DOHH2 (cell line): ENCODE results near the gene NKAIN2.

Source experiments
- H3F3A ChIP-seq: fragments of 200-600 bp; sonication (generic), shearing (Covaris generic); 2 replicates; pipeline ENCODE4 v1.6.0; 2016; ENCODE audit warnings: antibody characterized with exemption, mild to moderate bottlenecking; ENCODE audit not compliant: control insufficient read depth, insufficient read depth
- H3K27ac ChIP-seq: fragments of 200-600 bp; sonication (generic); 2 replicates; pipeline ENCODE4 v1.5.1; 2014; ENCODE audit warnings: low read depth, mild to moderate bottlenecking, low read length, moderate library complexity
- H3K27me3 ChIP-seq: fragments of 200-600 bp; sonication (generic); 2 replicates; pipeline ENCODE4 v1.6.1; 2014; ENCODE audit warnings: mild to moderate bottlenecking, low read length, mixed read lengths; ENCODE audit not compliant: control insufficient read depth
- H3K36me3 ChIP-seq: fragments of 200-600 bp; sonication (generic); 2 replicates; pipeline ENCODE4 v1.6.1; 2014; ENCODE audit warnings: mild to moderate bottlenecking, low read length, moderate library complexity, mixed read lengths; ENCODE audit not compliant: control insufficient read depth
- H3K4me1 ChIP-seq: fragments of 200-600 bp; sonication (generic); 2 replicates; pipeline ENCODE4 v1.6.1; 2014; ENCODE audit warnings: mild to moderate bottlenecking, low read length, mixed read lengths; ENCODE audit not compliant: control insufficient read depth
- H3K4me2 ChIP-seq: fragments of 200-600 bp; sonication (generic); 2 replicates; pipeline ENCODE4 v1.6.0; 2014; ENCODE audit warnings: mild to moderate bottlenecking, low read length, moderate library complexity
- H3K4me3 ChIP-seq: fragments of 200-600 bp; sonication (generic); 2 replicates; pipeline ENCODE4 v1.5.1; 2014; ENCODE audit warnings: mild to moderate bottlenecking, low read length, mixed read lengths
- H3K79me2 ChIP-seq: fragments of 200-600 bp; sonication (generic); 2 replicates; pipeline ENCODE4 v1.6.1; 2014; ENCODE audit warnings: mild to moderate bottlenecking, low read length, mixed read lengths; ENCODE audit not compliant: control insufficient read depth
- H3K9me2 ChIP-seq: fragments of 200-600 bp; sonication (generic); replicated peaks from 2 replicates; pipeline ENCODE4 v1.6.1; 2014; ENCODE audit warnings: mild to moderate bottlenecking, low read length, mixed read lengths; ENCODE audit not compliant: control insufficient read depth
- H3K9me3 ChIP-seq: fragments of 200-600 bp; sonication (generic); 2 replicates; pipeline ENCODE4 v1.6.1; 2014; ENCODE audit warnings: antibody characterized with exemption, low read length, mixed read lengths; ENCODE audit not compliant: control insufficient read depth, insufficient read depth
- H4K20me1 ChIP-seq: fragments of 200-600 bp; sonication (generic); 2 replicates; pipeline ENCODE4 v1.6.0; 2014; ENCODE audit warnings: low read depth, mild to moderate bottlenecking, antibody characterized with exemption, low read length, moderate library complexity; ENCODE audit not compliant: control insufficient read depth, insufficient read depth
- EZH2phosphoT487 ChIP-seq: fragments of 200-600 bp; sonication (generic); IDR thresholded peaks from 2 replicates; pipeline ENCODE4 v1.6.1; 2017; ENCODE audit warnings: borderline replicate concordance, mild to moderate bottlenecking, antibody characterized with exemption, low read length, moderate library complexity, mixed read lengths
- TF ChIP-seq, protein P1 (sequence below): fragments of 200-600 bp; sonication (generic); IDR thresholded peaks from one replicate; pipeline ENCODE4 v1.5.1; 2014; ENCODE audit warnings: antibody characterized with exemption, mild to moderate bottlenecking, low read depth, low read length; ENCODE audit not compliant: poor library complexity, severe bottlenecking

The NKAIN2 gene

DNA sequence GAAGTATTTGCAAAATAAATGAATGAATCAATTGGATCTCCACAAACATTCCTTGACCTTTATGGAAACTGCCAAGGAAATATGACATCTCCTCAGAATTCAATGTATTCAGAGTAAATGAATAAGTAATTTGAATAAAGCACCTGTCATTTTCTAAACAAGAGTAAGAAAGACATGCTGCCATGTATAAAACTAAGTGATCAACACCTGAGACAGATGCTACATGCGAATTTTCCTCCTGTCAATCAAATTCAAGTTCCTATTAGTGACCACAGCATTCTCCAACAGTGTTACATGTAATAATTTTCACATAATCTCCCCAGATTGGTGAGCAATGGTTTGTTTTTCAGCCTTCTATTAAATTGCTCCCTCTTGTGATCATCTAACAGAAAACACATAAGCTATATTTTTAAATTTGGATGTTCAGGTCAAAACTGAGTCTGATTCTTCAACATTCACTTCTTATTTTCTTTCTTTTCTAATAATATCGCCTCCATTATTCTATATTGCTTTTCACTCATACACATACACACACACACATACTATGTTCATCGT is 995.4 kb downstream of the NKAIN2 start:
- no peak overlapping the region for H3K4me2 ChIP-seq
- no peaks in the 10 kb centered on the region for H3F3A ChIP-seq
- no peaks in the 10 kb centered on the region for H3K9me3 ChIP-seq
- no peaks in the 10 kb centered on the region for H3K4me1 ChIP-seq
- no peak overlapping the region for H3K4me3 ChIP-seq
- H3K36me3 ChIP-seq: no peaks in the 10 kb centered on the region
- no peaks in the 10 kb centered on the region for H4K20me1 ChIP-seq
- H3K79me2 ChIP-seq: no peaks in the 10 kb centered on the region
- H3K9me2 ChIP-seq: no peaks in the 10 kb centered on the region
- no peak for TF ChIP-seq EZH2phosphoT487
- TF ChIP-seq, protein P1, sequence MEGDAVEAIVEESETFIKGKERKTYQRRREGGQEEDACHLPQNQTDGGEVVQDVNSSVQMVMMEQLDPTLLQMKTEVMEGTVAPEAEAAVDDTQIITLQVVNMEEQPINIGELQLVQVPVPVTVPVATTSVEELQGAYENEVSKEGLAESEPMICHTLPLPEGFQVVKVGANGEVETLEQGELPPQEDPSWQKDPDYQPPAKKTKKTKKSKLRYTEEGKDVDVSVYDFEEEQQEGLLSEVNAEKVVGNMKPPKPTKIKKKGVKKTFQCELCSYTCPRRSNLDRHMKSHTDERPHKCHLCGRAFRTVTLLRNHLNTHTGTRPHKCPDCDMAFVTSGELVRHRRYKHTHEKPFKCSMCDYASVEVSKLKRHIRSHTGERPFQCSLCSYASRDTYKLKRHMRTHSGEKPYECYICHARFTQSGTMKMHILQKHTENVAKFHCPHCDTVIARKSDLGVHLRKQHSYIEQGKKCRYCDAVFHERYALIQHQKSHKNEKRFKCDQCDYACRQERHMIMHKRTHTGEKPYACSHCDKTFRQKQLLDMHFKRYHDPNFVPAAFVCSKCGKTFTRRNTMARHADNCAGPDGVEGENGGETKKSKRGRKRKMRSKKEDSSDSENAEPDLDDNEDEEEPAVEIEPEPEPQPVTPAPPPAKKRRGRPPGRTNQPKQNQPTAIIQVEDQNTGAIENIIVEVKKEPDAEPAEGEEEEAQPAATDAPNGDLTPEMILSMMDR: peak; percentile 12
- no peak overlapping the region for H3K27ac ChIP-seq
- H3K27me3 ChIP-seq: no peaks in the 10 kb centered on the region

DNA sequence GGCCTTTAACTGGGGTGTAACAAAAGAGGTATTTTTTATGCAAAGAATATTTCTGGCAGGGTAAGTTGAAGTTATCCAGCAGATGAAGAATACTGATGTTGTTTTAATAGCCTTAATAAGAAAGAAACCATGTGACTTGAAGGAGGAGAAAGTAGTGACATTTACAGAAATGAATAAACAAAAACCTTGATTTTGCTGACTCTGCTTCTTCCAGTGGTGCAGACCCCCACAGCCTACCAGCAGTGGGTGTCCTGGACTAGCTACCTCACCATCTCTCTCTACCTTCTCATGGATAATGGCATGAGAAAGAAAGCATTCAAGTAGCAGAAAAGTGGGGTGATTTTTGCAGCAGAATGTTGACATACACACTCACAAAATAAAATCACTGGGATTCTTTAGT is 996.0 kb downstream of the NKAIN2 start:
- no peak overlapping the region for H3K4me3 ChIP-seq
- no peak overlapping the region for H3K27ac ChIP-seq
- no peaks in the 10 kb centered on the region for H3K4me1 ChIP-seq
- no peak overlapping the region for H3K4me2 ChIP-seq
- H3K79me2 ChIP-seq: no peaks in the 10 kb centered on the region
- no peaks in the 10 kb centered on the region for H4K20me1 ChIP-seq
- no peaks in the 10 kb centered on the region for H3K27me3 ChIP-seq
- no peaks in the 10 kb centered on the region for H3K9me3 ChIP-seq
- TF ChIP-seq, protein P1: no peak
- no peak for TF ChIP-seq EZH2phosphoT487
- H3F3A ChIP-seq: no peaks in the 10 kb centered on the region
- no peaks in the 10 kb centered on the region for H3K36me3 ChIP-seq
- H3K9me2 ChIP-seq: no peaks in the 10 kb centered on the region

- H3K4me2 ChIP-seq: no peak overlapping the region
- TF ChIP-seq, protein P1: no peak
- no peak for TF ChIP-seq EZH2phosphoT487
Measured at GRCh38 chr6:124800222-124800621, 996.6 kb downstream of the NKAIN2 start.

GRCh38 chr6:124812067-124812466 is 1008.4 kb downstream of the NKAIN2 start:
- Histone ChIP-seq H3K4me2 (no peak overlapping the region), H3K4me1 (no peaks in the 10 kb centered on the region), H3F3A (no peaks in the 10 kb centered on the region), H3K9me3 (no peaks in the 10 kb centered on the region), H3K27ac (no peak overlapping the region), H3K36me3 (no peaks in the 10 kb centered on the region), H3K9me2 (no peaks in the 10 kb centered on the region), H3K79me2 (no peaks in the 10 kb centered on the region), H4K20me1 (no peaks in the 10 kb centered on the region), H3K27me3 (no peaks in the 10 kb centered on the region), H3K4me3 (no peak overlapping the region)
- no peak for TF ChIP-seq EZH2phosphoT487
- TF ChIP-seq, protein P1: no peak

More at GRCh38 chr6:124800222-124800621, 996.6 kb downstream of the NKAIN2 start:
- H3K9me3 ChIP-seq: no peaks in the 10 kb centered on the region
- no peaks in the 10 kb centered on the region for H4K20me1 ChIP-seq
- no peak overlapping the region for H3K27ac ChIP-seq
- no peak overlapping the region for H3K4me3 ChIP-seq
- no peaks in the 10 kb centered on the region for H3K27me3 ChIP-seq
- H3K4me1 ChIP-seq: no peaks in the 10 kb centered on the region
- H3K9me2 ChIP-seq: no peaks in the 10 kb centered on the region
- no peaks in the 10 kb centered on the region for H3K36me3 ChIP-seq
- H3K79me2 ChIP-seq: no peaks in the 10 kb centered on the region
- H3F3A ChIP-seq: no peaks in the 10 kb centered on the region
